ENCODE measurements around the gene RSU1.

- TF ChIP-seq POLR2A (IDR thresholded peaks at IDR 0.05) = no peak
- TF ChIP-seq CTCF (IDR thresholded peaks at IDR 0.05) = no peak
Measured at GRCh38 chr10:16585103-16585502, 232.1 kb downstream of the RSU1 start.
